GM19099 (cell line): ENCODE measurements around the gene PMVK.

ENCODE experiments used
- POLR2A ChIP-seq: IDR thresholded peaks from 3 replicates; pipeline ENCODE4 v1.6.1; 2011; ENCODE audit warnings: low read depth; ENCODE audit not compliant: insufficient read length; ENCODE audit errors: extremely low read depth

PMVK gene

DNA sequence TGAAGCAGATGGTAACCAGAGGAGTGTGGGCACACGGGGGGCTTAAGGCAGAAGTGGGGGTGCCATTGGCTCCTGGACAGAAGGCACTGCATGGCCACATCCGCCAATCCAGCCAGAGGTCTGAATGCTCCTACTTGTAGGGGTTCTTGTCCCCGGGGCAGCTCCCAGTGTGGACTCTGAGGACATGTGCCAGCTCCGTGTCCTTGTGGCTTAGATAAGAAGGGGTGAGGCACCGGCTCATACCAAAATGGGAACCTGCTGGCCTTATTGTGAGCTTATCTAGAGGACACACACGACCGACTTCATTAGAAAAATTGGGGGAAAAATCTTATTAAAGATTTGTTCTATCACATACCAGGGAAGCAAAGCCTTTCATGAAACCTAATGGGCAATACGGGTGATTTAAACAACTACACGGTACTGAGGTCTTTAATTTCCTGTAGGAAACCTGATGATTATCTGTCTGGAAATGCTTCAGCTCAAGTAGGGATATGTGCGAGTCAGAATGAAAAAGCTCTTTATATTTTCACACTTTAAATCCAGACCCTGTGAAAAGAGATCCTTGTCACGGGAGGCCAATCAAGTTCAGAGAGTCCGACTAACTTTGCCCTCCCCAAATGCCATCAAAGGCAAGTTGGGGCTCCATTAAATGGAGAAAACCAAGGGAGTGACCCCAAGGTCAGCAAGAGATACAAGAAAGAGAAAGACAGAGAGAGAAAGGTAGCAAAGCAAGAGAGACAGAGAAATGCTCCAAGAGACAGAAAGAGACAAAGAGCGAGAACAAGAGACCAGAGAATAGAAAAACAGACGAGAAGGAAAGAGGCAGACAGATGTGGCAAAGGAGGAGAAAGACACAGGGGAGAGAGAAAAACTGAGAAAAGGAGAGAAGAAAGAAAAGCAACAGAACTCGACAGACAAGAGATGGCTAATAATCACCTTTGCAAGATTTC lies 52.3 kb downstream of the PMVK start:
- no peak for TF ChIP-seq POLR2A

DNA sequence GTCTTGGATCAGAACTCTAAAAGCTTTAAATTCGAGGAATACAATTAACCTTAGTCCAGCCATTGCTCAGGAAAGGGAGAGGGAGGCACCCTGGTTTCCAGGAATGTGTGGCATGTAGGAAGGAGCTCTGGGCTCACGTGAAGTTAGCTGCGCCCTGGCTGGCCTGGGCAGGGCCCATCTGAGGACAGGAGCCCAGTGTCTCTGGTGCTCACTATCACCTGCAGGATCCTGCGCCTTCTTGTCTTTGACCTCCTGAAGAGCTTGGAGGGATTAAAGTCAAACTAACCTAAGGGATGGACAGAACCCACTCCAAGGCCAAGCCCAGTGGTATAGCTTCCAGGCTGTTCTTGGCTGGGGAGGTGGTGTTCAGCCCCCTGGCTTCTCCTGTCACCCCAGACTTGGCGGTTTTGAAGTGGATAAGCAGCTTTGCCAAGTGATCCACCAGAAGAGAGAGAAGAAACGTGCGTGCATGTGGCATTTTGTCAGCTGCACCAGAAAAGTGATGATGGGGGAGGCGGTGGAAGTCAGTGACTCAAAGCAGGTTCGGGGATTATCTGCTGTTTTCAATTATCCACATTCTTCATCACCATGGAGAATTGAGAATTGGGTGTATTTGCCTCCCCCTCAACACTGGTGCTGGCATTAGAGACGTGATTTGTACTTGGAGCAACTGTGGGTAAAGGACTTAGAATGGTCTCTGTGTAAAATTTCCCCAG lies 54.5 kb downstream of the PMVK start:
- TF ChIP-seq POLR2A, result no peak

DNA sequence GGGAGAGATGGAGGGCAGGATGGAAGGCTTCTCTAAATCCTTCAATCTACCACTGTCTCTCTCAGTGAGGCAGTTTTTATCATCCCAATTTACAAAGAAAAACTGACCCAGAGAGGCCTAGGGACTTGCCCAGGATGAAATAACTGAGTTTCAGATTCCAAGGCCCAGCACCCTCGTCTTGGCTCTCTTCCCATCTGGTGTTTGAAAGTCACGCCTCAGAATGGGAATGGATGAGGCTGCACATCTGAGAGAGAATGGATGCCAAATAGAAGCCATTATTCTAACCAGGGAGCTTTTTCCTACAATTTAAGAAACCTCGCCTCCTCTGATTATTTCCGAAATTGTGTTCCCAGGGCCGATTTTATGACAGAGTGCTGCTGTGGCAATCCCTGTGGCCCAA lies 55.8 kb downstream of the PMVK start:
- no peak for TF ChIP-seq POLR2A

- TF ChIP-seq POLR2A, result no peak
These were observed 57.5 kb downstream of the PMVK start for GRCh38 chr1:154879038-154879421.

DNA sequence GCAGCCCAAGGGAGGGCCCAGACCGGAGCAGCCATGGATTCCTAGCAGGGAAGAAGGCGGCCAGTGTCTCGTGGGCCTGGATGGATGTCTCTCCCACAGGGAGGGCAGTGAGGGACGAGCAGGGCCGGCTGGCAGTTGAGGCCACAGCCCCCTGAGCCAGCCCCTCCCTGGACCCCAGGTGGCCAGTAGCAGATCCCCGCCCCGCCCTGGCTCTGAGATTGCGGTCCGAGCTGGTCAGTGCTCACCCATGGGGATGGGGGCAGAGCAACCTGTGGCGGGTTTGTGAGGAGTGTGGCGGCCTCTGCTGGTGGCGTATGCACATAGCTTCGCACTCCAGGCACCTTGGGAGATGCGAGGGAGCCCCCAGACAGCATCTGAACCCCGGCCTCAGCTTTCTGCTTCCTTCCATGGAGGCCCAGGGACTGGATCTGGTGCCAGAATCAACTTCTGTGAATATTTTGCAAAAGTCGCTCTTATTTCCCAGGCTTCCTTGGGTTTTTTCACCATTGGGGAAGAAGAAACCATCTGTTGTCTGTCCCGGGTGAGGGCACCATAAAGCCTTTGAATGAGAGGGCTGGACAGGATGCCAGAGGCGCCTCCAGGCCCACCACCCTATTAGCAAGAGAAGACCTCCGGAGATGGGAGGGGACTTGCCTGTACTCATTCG lies 58.0 kb downstream of the PMVK start:
- TF ChIP-seq POLR2A, result no peak

DNA sequence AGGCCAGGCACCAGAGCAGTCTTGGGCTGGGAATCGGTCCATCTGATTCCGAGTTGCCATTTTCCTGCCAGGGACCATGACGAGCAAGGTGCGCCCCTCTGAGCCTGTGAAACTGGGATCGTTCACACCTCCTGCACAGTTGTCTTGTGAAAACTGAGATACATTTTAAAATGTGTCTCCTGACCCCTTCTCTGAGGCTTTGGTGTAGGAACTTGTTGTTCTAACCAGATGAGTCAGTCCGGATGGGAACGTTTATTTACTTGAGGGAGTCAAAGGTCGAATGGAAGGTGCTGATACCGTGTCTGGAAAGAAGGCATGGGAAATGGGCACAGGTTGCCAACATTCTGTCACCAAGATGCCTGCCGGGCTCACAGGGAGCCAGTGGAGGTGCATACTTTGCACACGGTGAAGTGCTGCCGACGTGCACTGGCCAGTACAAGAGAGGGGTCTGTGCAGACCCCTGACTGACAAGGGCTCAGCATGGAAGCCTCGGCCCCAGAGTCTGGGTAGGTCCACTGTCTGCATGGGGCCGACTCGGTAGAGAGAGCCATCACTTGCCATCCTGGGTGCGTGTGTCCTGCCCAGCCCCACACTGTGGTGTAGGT lies 59.0 kb downstream of the PMVK start:
- no peak for TF ChIP-seq POLR2A

GRCh38 chr1:154876842-154877369 lies 59.6 kb downstream of the PMVK start:
- TF ChIP-seq POLR2A, result no peak
